Activated T-cell treated with anti-CD3 and anti-CD28 coated beads, Interleukin-2, amount 50 U/mL, for 4 hours (primary cell): ENCODE measurements around the gene TATDN2. TPM values are rescaled to one million over a fixed set of nuclear protein-coding genes. Genes with fewer than 3 reads are reported as not detected.
A peak's percentile ranks its signal among the peaks of the same experiment; 100 is the strongest.
"Not testable (repeated sequence)": the region's sequence is repeated elsewhere in the genome, so short reads cannot be mapped to it uniquely, and the experiment has no call there.

Source experiments
- ATAC-seq, 2 donors: fragments of 200-7000 bp; cut with Tn5 transposase; one replicate each; pipeline ENCODE4 v1.10.0; 2021
- DNase-seq: peaks from one replicate; pipeline ENCODE4 v3.0.0-alpha.2; 2020
- H3K27me3 Mint-ChIP-seq: one replicate; pipeline ENCODE4 v1.8.0; 2021; ENCODE audit warnings: low read depth, mixed read lengths
- H3K36me3 Mint-ChIP-seq: one replicate; pipeline ENCODE4 v1.8.0; 2022; ENCODE audit warnings: mixed read lengths; ENCODE audit not compliant: insufficient read depth
- H3K4me1 Mint-ChIP-seq: one replicate; pipeline ENCODE4 v1.8.0; 2021; ENCODE audit warnings: low read depth, mixed read lengths
- H3K4me3 Mint-ChIP-seq: one replicate; pipeline ENCODE4 v1.8.0; 2021; ENCODE audit warnings: mild to moderate bottlenecking, moderate library complexity, mixed read lengths
- H3K9me3 Mint-ChIP-seq: one replicate; pipeline ENCODE4 v1.8.0; 2021; ENCODE audit warnings: mixed read lengths
- total RNA-seq, 3 donors: library from RNA; stranded (reverse); gene quantifications; one replicate each; pipeline ENCODE4 v1.2.1, GENCODE V29; 2021

Gene TATDN2
- total RNA-seq, 3 donors from 2014 or later: 66.5 to 70.2 (median 66.5) TPM

DNA sequence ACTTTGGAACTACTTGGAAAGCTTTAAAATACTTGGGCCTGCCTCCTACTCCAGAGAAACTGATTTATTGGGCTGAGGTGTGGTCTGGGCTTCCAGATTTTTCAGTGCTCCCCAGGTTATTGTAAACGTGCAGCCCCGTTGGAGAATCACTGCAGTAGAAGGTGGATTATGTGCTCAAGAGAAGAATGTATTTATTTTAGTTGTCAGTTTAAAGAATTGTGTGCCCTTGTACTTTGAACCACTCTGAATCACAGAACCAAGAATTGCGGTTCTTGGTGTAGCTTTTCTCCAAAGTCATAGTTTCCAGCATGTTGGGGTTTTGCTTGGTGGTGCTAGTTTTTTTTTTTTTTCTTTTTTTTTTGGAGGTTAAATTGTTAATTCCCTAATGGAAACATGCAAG is 1.6 kb downstream of the TATDN2 start:
- DNase-seq: no peak
- H3K4me3 Mint-ChIP-seq: peak overlapping the region; percentile 98
- H3K9me3 Mint-ChIP-seq: peaks cover 10% of the 10 kb centered on the region
- no peaks in the 10 kb centered on the region for H3K27me3 Mint-ChIP-seq
- peaks cover 62% of the 10 kb centered on the region for H3K4me1 Mint-ChIP-seq
- peaks cover 34% of the 10 kb centered on the region for H3K36me3 Mint-ChIP-seq
- ATAC-seq: peak in 1 of 2 donors; percentile 27

GRCh38 chr3:10251006-10251405 is 2.7 kb downstream of the TATDN2 start:
- H3K4me3 Mint-ChIP-seq: peak overlapping the region; percentile 98
- no peak for DNase-seq

DNA sequence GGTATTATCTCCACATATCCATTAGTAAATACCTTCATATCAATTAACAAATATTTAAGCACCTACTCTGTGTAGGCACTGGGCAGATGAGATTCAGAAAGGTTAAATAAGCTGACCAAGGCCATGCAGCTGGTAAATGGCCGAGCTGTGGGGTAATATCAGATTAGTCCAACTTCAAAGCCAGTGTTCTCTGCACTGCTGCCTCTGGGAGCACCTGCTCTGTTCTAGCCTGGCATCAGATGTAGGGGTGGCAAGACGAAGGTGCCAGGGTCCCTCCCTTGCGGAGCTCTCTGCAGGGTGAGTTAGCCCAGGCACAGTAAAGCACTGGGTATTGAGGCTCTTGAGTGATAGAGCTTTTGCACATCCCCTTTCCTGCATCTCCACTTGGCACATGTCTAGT is 5.5 kb downstream of the TATDN2 start:
- DNase-seq (no peak), ATAC-seq (no peak)
- peaks cover 40% of the 10 kb centered on the region for H3K36me3 Mint-ChIP-seq
- no peak overlapping the region for H3K4me3 Mint-ChIP-seq
- no peaks in the 10 kb centered on the region for H3K27me3 Mint-ChIP-seq
- H3K9me3 Mint-ChIP-seq: no peaks in the 10 kb centered on the region
- peaks cover 67% of the 10 kb centered on the region for H3K4me1 Mint-ChIP-seq

More at GRCh38 chr3:10251006-10251405, 2.7 kb downstream of the TATDN2 start:
- no peak for ATAC-seq
- no peaks in the 10 kb centered on the region for H3K27me3 Mint-ChIP-seq
- peaks cover 3% of the 10 kb centered on the region for H3K9me3 Mint-ChIP-seq
- H3K36me3 Mint-ChIP-seq: peaks cover 37% of the 10 kb centered on the region
- H3K4me1 Mint-ChIP-seq: peaks cover 66% of the 10 kb centered on the region

GRCh38 chr3:10255835-10256234 is 7.6 kb downstream of the TATDN2 start:
- no peaks in the 10 kb centered on the region for H3K27me3 Mint-ChIP-seq
- peaks cover 49% of the 10 kb centered on the region for H3K36me3 Mint-ChIP-seq
- H3K4me1 Mint-ChIP-seq: peaks cover 71% of the 10 kb centered on the region
- H3K4me3 Mint-ChIP-seq: no peak overlapping the region
- ATAC-seq (no peak), DNase-seq (no peak)
- H3K9me3 Mint-ChIP-seq: no peaks in the 10 kb centered on the region

- no peaks in the 10 kb centered on the region for H3K9me3 Mint-ChIP-seq
- DNase-seq (no peak), ATAC-seq (no peak)
- peaks cover 71% of the 10 kb centered on the region for H3K4me1 Mint-ChIP-seq
- H3K27me3 Mint-ChIP-seq: no peaks in the 10 kb centered on the region
- H3K4me3 Mint-ChIP-seq: no peak overlapping the region
- peaks cover 53% of the 10 kb centered on the region for H3K36me3 Mint-ChIP-seq
These were observed 10.8 kb downstream of the TATDN2 start for GRCh38 chr3:10259036-10259435.

GRCh38 chr3:10259798-10260197 is 11.5 kb downstream of the TATDN2 start:
- no peak for ATAC-seq
- DNase-seq: no peak
- no peaks in the 10 kb centered on the region for H3K27me3 Mint-ChIP-seq
- H3K9me3 Mint-ChIP-seq: no peaks in the 10 kb centered on the region
- no peak overlapping the region for H3K4me3 Mint-ChIP-seq
- peaks cover 71% of the 10 kb centered on the region for H3K4me1 Mint-ChIP-seq
- peaks cover 49% of the 10 kb centered on the region for H3K36me3 Mint-ChIP-seq

GRCh38 chr3:10260211-10260701 is 12.0 kb downstream of the TATDN2 start:
- Mint-ChIP-seq H3K4me1 (peaks cover 70% of the 10 kb centered on the region), H3K27me3 (no peaks in the 10 kb centered on the region)
- no peak for DNase-seq

GRCh38 chr3:10262027-10262426 is 13.8 kb downstream of the TATDN2 start:
- no peak for DNase-seq
- H3K27me3 Mint-ChIP-seq: no peaks in the 10 kb centered on the region
- no peak for ATAC-seq
- no peaks in the 10 kb centered on the region for H3K9me3 Mint-ChIP-seq
- H3K36me3 Mint-ChIP-seq: peaks cover 49% of the 10 kb centered on the region
- no peak overlapping the region for H3K4me3 Mint-ChIP-seq
- peaks cover 69% of the 10 kb centered on the region for H3K4me1 Mint-ChIP-seq

More at GRCh38 chr3:10260211-10260701, 12.0 kb downstream of the TATDN2 start:
- H3K4me3 Mint-ChIP-seq: no peak overlapping the region
- ATAC-seq: no peak
- H3K9me3 Mint-ChIP-seq: no peaks in the 10 kb centered on the region
- H3K36me3 Mint-ChIP-seq: peaks cover 49% of the 10 kb centered on the region

DNA sequence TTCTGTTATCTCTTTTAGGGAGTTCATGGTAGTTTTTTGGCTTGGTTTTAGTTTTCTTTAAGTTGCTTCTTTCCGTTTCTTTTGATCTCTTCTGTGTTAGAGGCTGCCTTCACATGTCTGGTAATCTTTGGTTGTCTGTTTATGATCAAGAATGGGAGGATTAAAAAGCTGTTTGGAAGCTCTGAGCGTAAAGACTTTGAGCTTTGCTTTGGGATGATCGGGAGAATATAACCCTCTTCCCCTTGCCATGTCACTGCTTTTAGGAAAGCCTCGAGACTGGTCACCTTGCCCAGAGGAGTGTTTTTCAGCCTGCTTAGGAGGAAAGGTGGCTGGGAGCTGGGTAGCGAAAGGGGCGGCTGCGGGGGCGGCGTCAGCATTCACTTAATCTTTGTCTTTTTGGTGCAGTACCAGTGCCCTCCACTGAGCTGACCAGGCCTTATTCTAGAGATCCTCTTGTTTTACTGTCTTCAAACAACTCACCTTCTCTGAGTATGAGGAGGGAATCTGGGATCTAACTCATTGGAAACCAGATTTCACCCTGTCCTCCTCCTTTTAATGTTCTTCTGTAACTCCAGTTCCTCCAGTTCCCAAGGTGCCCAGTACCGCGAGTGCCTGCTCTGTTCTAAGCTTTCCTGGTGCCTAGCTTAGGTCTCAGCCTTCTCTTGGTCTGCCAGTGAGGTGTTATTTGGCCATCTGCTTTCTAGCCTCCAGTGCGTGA is 15.5 kb downstream of the TATDN2 start:
- no peaks in the 10 kb centered on the region for H3K9me3 Mint-ChIP-seq
- peaks cover 63% of the 10 kb centered on the region for H3K36me3 Mint-ChIP-seq
- ATAC-seq (peak; percentile 96 to 97), DNase-seq (peak; percentile 67)
- H3K4me3 Mint-ChIP-seq: peak overlapping the region; percentile 70
- H3K4me1 Mint-ChIP-seq: peaks cover 78% of the 10 kb centered on the region
- no peaks in the 10 kb centered on the region for H3K27me3 Mint-ChIP-seq

- H3K27me3 Mint-ChIP-seq: no peaks in the 10 kb centered on the region
These were observed 17.6 kb downstream of the TATDN2 start for GRCh38 chr3:10265833-10266232.

GRCh38 chr3:10266936-10267335 is 18.7 kb downstream of the TATDN2 start:
- Mint-ChIP-seq H3K36me3 (peaks cover 52% of the 10 kb centered on the region), H3K4me1 (peaks cover 70% of the 10 kb centered on the region), H3K4me3 (peak overlapping the region; percentile 15)
- not testable (repeated sequence) for H3K9me3 Mint-ChIP-seq, DNase-seq, H3K27me3 Mint-ChIP-seq, ATAC-seq

More at GRCh38 chr3:10265833-10266232, 17.6 kb downstream of the TATDN2 start:
- Mint-ChIP-seq H3K9me3 (no peaks in the 10 kb centered on the region), H3K4me3 (peak overlapping the region; percentile 16), H3K4me1 (peaks cover 72% of the 10 kb centered on the region), H3K36me3 (peaks cover 56% of the 10 kb centered on the region)
- no peak for DNase-seq
- no peak for ATAC-seq

DNA sequence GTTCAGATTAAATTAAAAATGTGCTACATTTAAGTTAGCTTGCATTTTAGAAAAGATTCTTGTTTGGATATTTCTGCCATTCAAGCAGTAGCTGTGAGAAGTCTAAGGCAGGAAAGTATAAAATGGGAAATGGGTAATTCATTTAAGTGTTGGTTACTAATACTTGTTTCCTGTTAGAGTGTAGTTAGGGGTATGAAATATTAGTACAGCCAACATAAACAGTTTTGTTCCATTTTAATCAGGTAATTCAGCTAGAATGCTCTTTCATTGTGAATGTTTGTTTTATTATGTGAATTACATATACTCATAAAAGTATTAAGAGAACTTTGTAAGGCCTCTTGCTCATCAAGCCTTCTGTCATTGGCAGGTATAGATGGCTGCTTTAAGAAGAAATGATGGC is 19.9 kb downstream of the TATDN2 start:
- no peak for DNase-seq
- H3K4me3 Mint-ChIP-seq: no peak overlapping the region
- H3K36me3 Mint-ChIP-seq: peaks cover 51% of the 10 kb centered on the region
- H3K4me1 Mint-ChIP-seq: peaks cover 67% of the 10 kb centered on the region
- no peak for ATAC-seq
- no peaks in the 10 kb centered on the region for H3K9me3 Mint-ChIP-seq
- no peaks in the 10 kb centered on the region for H3K27me3 Mint-ChIP-seq

DNA sequence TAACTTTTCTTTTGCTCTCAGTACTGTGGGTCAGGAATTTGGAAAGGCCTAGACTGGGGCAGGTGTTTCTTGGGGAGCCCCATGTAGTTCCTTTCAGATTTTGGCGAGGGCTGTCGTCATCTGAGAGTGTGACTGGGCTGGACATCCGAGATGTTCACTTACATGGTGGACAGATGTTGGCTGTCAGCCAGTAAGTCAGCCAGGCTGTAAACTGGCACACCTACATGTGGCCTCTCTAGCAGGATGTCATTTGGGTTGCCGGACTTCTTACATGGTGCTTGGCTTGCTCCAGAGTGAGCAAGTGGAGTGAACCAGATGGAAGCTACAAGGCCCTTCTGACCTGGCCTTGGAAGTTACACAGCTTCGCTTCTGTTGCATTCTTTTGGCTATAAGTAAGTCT is 20.7 kb downstream of the TATDN2 start:
- Mint-ChIP-seq H3K9me3 (no peaks in the 10 kb centered on the region), H3K27me3 (no peaks in the 10 kb centered on the region), H3K4me3 (no peak overlapping the region), H3K36me3 (peaks cover 49% of the 10 kb centered on the region), H3K4me1 (peaks cover 65% of the 10 kb centered on the region)
- DNase-seq (no peak), ATAC-seq (no peak)

DNA sequence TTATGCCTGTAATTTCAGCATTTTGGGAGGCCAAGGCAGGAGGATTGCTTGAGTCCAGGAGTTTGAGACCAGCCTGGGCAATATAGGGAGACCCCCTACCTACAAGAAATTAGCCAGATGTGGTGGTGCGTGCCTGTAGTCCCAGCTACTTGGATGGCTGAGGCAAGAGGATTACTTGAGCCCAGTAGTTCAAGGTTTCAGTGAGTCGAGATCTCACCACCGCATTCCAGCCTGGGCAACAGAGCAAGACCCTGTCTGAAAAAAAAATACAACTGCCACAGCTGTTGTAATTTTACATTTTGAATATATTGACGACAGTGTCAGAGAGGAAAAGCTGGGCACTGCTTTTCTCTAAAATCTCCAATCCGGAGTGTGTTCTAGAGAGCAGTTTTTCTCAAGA is 21.2 kb downstream of the TATDN2 start:
- DNase-seq: no peak
- Mint-ChIP-seq H3K4me3 (no peak overlapping the region), H3K36me3 (peaks cover 45% of the 10 kb centered on the region), H3K4me1 (peaks cover 65% of the 10 kb centered on the region), H3K9me3 (no peaks in the 10 kb centered on the region), H3K27me3 (no peaks in the 10 kb centered on the region)
- ATAC-seq: no peak

DNA sequence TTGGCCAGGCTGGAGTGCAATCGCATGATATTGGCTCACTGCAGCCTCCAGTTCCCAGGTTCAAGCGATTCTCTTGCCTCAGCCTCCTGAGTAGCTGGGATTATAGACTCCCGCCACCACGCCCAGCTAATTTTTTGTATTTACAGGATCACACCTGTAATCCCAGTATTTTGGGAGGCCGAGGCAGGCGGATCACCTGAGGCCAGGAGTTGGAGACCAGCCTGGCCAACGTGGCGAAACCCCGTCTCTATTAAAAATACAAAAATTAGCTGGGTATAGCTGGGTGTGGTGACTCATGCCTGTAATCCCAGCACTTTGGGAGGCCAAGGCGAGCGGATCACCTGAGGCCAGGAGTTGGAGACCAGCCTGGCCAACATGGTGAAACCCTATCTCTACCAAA is 24.2 kb downstream of the TATDN2 start:
- peaks cover 54% of the 10 kb centered on the region for H3K4me1 Mint-ChIP-seq

More for the DNA sequence above, 24.2 kb downstream of the TATDN2 start:
- not testable (repeated sequence) for DNase-seq, H3K27me3 Mint-ChIP-seq, H3K4me3 Mint-ChIP-seq, ATAC-seq, H3K9me3 Mint-ChIP-seq
- peaks cover 42% of the 10 kb centered on the region for H3K36me3 Mint-ChIP-seq
